H1 (cell line): ENCODE data around the gene YLPM1. TPM values are rescaled to one million over a fixed set of nuclear protein-coding genes. Genes with fewer than 3 reads are reported as not detected.

Experiments used
- ATF2 ChIP-seq: IDR thresholded peaks from 2 replicates; pipeline ENCODE4 v1.6.1; 2012; ENCODE audit warnings: low read length, inconsistent platforms
- KDM1A ChIP-seq: fragments of 200-600, 300-600 bp; sonication (generic); IDR thresholded peaks from 2 replicates; pipeline ENCODE4 v1.7.1; 2016; ENCODE audit warnings: mild to moderate bottlenecking, low read length, borderline replicate concordance
- RFX5 ChIP-seq: IDR thresholded peaks from 2 replicates; pipeline ENCODE4 v1.6.1; 2011; ENCODE audit warnings: low read depth, low read length, improper control_type of control experiment, borderline replicate concordance
- RNF2 ChIP-seq: fragments of 200-900, 300-1000 bp; sonication (generic); IDR thresholded peaks from 2 replicates; pipeline ENCODE4 v1.7.1; 2016; ENCODE audit warnings: borderline replicate concordance, low read depth, mild to moderate bottlenecking, antibody characterized with exemption, low read length; ENCODE audit not compliant: poor library complexity, severe bottlenecking; ENCODE audit errors: missing control alignments
- polyA plus RNA-seq, 7 experiments: library from polyadenylated mRNA; depleted of rRNA in 3 of 7; stranded (reverse) in 5 of 7; unstranded in 2 of 7; fragments of >200 nt in 5 of 7; fragments of 200-250 nt in 2 of 7; gene quantifications; 1 replicate in 5 of 7; 2 replicates in 1 of 7; 4 replicates in 1 of 7; pipeline versions ENCODE4 v1.2.1 to v1.2.3, GENCODE V29; 2011 to 2013; ENCODE audit warnings: missing spikeins in 2 of 7, mixed read lengths in 2 of 7
- total RNA-seq: library from RNA; stranded (reverse); fragmentation: NEBNext Ultra II Directional; extraction: Animal tissue kit (Norgen Biotek cat#: 25700); gene quantifications from 2 replicates; pipeline ENCODE4 v1.2.1, GENCODE V29; 2021

YLPM1 gene
- total and polyA plus RNA-seq, 2 of the 8 experiments (the other 6 are each of a cell fraction or from before 2014, with no cell fraction given): 13.5 to 71.7 TPM

DNA sequence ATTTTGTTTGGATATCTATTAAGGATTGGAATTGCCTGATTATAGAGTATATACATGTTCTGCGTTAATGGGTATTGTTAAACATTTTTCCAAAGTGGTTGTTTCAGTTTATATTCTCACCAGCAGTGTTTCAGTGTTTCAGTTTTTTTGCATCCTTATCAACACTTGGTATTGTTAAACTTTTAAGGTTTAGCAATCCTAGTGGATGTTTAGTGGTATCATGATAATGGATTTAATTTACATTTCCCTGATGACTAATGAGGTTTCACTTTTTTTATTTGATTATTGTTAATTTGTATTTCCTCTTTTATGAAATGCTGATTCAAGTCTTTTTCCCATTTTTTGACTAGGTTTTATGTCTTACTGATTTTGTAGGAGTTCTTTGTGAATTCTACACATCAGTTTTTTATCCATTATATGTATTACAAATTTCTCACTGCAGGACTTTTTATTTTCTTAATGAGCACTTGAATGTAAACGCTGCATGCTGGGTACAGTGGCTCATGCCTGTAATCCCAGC, 23.7 kb downstream of the YLPM1 start (continued):
- no peak for TF ChIP-seq RNF2
- TF ChIP-seq ATF2: no peak
- no peak for TF ChIP-seq KDM1A
- no peak for TF ChIP-seq RFX5
